HepG2 (cell line): ENCODE data around the gene EFCAB13. TPM values are rescaled to one million over a fixed set of nuclear protein-coding genes. Genes with fewer than 3 reads are reported as not detected.
A peak's percentile ranks its signal among the peaks of the same experiment; 100 is the strongest.

Source experiments
- ATAC-seq: fragments of 200-7000 bp; cut with Tn5 transposase; 3 replicates; pipeline ENCODE4 v1.9.1; 2020; ENCODE audit warnings: mild to moderate bottlenecking, moderate library complexity
- BruUV-seq: library from RNA; stranded (reverse); fragments of 400-500 nt; replicated peaks from 2 replicates; lab custom pipeline; 2021; lab: Mats Ljungman, UMichigan
- CTCF ChIA-PET: fragments of 300-600 bp; formaldehyde crosslinking; extraction: SDS; loops from one replicate; lab custom pipeline; 2021; ENCODE audit warnings: low total read pairs, inconsistent platforms, low intra/inter-chr PET ratio; lab: Yijun Ruan, JAX
- POLR2A ChIA-PET: fragments of 350-600 bp; sonication (Branson Sonifier 250); formaldehyde crosslinking; loops from one replicate; lab custom pipeline; 2020; ENCODE audit warnings: antibody characterized with exemption, inconsistent platforms; lab: Yijun Ruan, JAX
- DNase-seq: peaks from one replicate; pipeline ENCODE4 v3.0.0-alpha.2; 2015; ENCODE audit warnings: low spot score
- FAIRE-seq: peaks from 3 replicates; lab custom pipeline; 2011; peaks lifted over from hg19 to GRCh38; lab: Jason Lieb, UNC
- H2AFZ ChIP-seq: one replicate; pipeline ENCODE4 v1.6.1; 2011; ENCODE audit warnings: low read length, inconsistent platforms
- H3K27ac ChIP-seq: fragments of 300-600 bp; 3 replicates; pipeline ENCODE4 v1.8.0; 2011; ENCODE audit warnings: mixed run types, mild to moderate bottlenecking, mixed read lengths, low read length, inconsistent platforms; ENCODE audit not compliant: insufficient read depth; ENCODE audit errors: extremely low read length
- H3K27me3 ChIP-seq, 2 experiments: fragments of 200-600 bp in 1 of 2; 2 replicates in 1 of 2; 3 replicates in 1 of 2; pipeline versions ENCODE4 v1.6.0 to v1.8.0; 2011; ENCODE audit warnings: low read length in 2 of 2, mild to moderate bottlenecking in 2 of 2, moderate library complexity in 2 of 2, inconsistent platforms in 1 of 2; ENCODE audit not compliant: insufficient read depth in 2 of 2, control insufficient read depth in 1 of 2
- H3K36me3 ChIP-seq, 2 experiments: fragments of 200-600 bp in 1 of 2; replicated peaks in 1 of 2; 2 replicates in 1 of 2; 3 replicates in 1 of 2; pipeline versions ENCODE4 v1.5.1 to v1.8.0; 2011; ENCODE audit warnings: low read length in 2 of 2, inconsistent platforms in 1 of 2; ENCODE audit not compliant: insufficient read depth in 2 of 2, control insufficient read depth in 1 of 2
- H3K4me1 ChIP-seq: 2 replicates; pipeline ENCODE4 v1.5.1; 2012; ENCODE audit warnings: low read length, inconsistent platforms; ENCODE audit not compliant: insufficient read depth
- H3K4me2 ChIP-seq: 2 replicates; pipeline ENCODE4 v1.6.0; 2011; ENCODE audit warnings: low read depth, low read length, inconsistent platforms
- H3K4me3 ChIP-seq, 3 experiments: fragments of 200-600 bp in 1 of 3; sonication (generic), shearing (Covaris generic) in 1 of 3; replicated peaks in 1 of 3; 2 replicates each; pipeline ENCODE4 v1.5.1; 2011 to 2016; ENCODE audit warnings: low read length in 3 of 3, inconsistent platforms in 2 of 3, low read depth in 2 of 3, mild to moderate bottlenecking in 2 of 3, control low read depth in 1 of 3, mixed read lengths in 1 of 3; ENCODE audit not compliant: insufficient read depth in 1 of 3
- H3K79me2 ChIP-seq: one replicate; pipeline ENCODE4 v1.6.1; 2011; ENCODE audit warnings: low read length, inconsistent platforms; ENCODE audit not compliant: insufficient read depth
- H3K9ac ChIP-seq: 2 replicates; pipeline ENCODE4 v1.6.0; 2011; ENCODE audit warnings: mild to moderate bottlenecking, low read depth, low read length, inconsistent platforms; ENCODE audit not compliant: insufficient read depth
- H3K9me3 ChIP-seq: 2 replicates; pipeline ENCODE4 v1.5.1; 2012; ENCODE audit warnings: mild to moderate bottlenecking, low read length
- H4K20me1 ChIP-seq: 2 replicates; pipeline ENCODE4 v1.6.0; 2011; ENCODE audit warnings: inconsistent platforms, mild to moderate bottlenecking, low read length, moderate library complexity; ENCODE audit not compliant: insufficient read depth
- ARID3A ChIP-seq: IDR thresholded peaks from 2 replicates; pipeline ENCODE4 v1.6.1; 2012; ENCODE audit warnings: low read depth, low read length, improper control_type of control experiment
- ARID5B ChIP-seq: IDR thresholded peaks from 2 replicates; pipeline ENCODE4 v1.4.0; 2020; ENCODE audit warnings: mild to moderate bottlenecking, missing genetic modification reagents
- CBFB ChIP-seq: sonication (generic); formaldehyde crosslinking; IDR thresholded peaks from 2 replicates; pipeline ENCODE4 v1.4.0; 2020; ENCODE audit warnings: missing genetic modification reagents
- HNF4A ChIP-seq: sonication (generic); formaldehyde crosslinking; IDR thresholded peaks from 2 replicates; pipeline ENCODE4 v1.4.0; 2020; ENCODE audit warnings: missing genetic modification reagents
- NCOR1 ChIP-seq: fragments of 200-600 bp; sonication (generic); IDR thresholded peaks from 2 replicates; pipeline ENCODE4 v1.7.0; 2017; ENCODE audit warnings: antibody characterized with exemption, low read length, borderline replicate concordance
- PAXIP1 ChIP-seq: sonication (generic); formaldehyde crosslinking; conservative IDR thresholded peaks from 2 replicates; pipeline ENCODE4 v1.4.0; 2020; ENCODE audit warnings: mild to moderate bottlenecking, missing genetic modification reagents, moderate library complexity
- SOX6 ChIP-seq, 2 experiments: fragments of 450-650 bp in 1 of 2; sonication (generic) in 1 of 2; formaldehyde crosslinking in 1 of 2; IDR thresholded peaks; 2 replicates each; pipeline versions ENCODE4 v1.4.0 to v1.6.1; 2017 to 2020; ENCODE audit warnings: antibody characterized with exemption in 1 of 2, mild to moderate bottlenecking in 1 of 2, missing genetic modification reagents in 1 of 2
- ZBED4 ChIP-seq: sonication (generic); formaldehyde crosslinking; IDR thresholded peaks from 2 replicates; pipeline ENCODE4 v1.4.0; 2020; ENCODE audit warnings: missing genetic modification reagents, borderline replicate concordance
- WGBS: methylation state at CpG from one replicate; pipeline ENCODE4 v1.1.6; 2017; ENCODE audit warnings: low lambda C conversion rate; 5-methylcytosine and 5-hydroxymethylcytosine counted together
- in situ Hi-C: cut with HindIII; loops from 2 replicates; pipeline ENCODE4 v1.10.0; 2017; ENCODE audit warnings: low pct_unique_long_range_greater_than_20kb; ENCODE audit not compliant: extremely low pct_ligation_motif_present
- intact Hi-C: fragments of 100-400 bp; cut with micrococcal nuclease; formaldehyde crosslinking; loops from one replicate; pipeline ENCODE4 v1.10.0; 2022; ENCODE audit not compliant: unreplicated experiment
- polyA plus RNA-seq, 8 experiments: library from polyadenylated mRNA; depleted of rRNA in 3 of 8; stranded (reverse) in 7 of 8; unstranded in 1 of 8; fragments of >200 nt; fragmentation: Illumina TruSeq in 4 of 8; extraction: Trizol in 4 of 8; gene quantifications; 2 replicates each; pipeline versions ENCODE4 v1.2.1 to v1.2.3, GENCODE V29; 2011 to 2016; ENCODE audit warnings: low read depth in 4 of 8, missing spikeins in 1 of 8, mixed read lengths in 1 of 8; ENCODE audit not compliant: insufficient read depth in 1 of 8
- total RNA-seq, 5 experiments: library from RNA; depleted of rRNA; stranded (reverse); fragments of >200 nt; fragmentation: Illumina TruSeq; extraction: Trizol; gene quantifications; 2 replicates each; pipeline ENCODE4 v1.2.3, GENCODE V29; 2016; ENCODE audit warnings: low read depth in 1 of 5

The EFCAB13 gene
- total and polyA plus RNA-seq, 2 of the 13 experiments (the other 11 are each of a cell fraction or from before 2014, with no cell fraction given), result 0.22 to 0.71 TPM

GRCh38 chr17:47316311-47316710, 7.4 kb upstream of the EFCAB13 start:
- Histone ChIP-seq H3K9me3 (peaks cover 6% of the 10 kb centered on the region; the same call in 1 of the 2 replicates), H3K4me3 (no peak overlapping the region), H3K9ac (no peak overlapping the region)
- TF ChIP-seq ZBED4 (CRISPR knock-in tag) (no peak), PAXIP1 (CRISPR knock-in tag) (0 out of 2 replicates have a peak, but pooled peaks have one; percentile 34), SOX6 (IDR thresholded peaks at IDR 0.05) (no peak), SOX6 (CRISPR knock-in tag; IDR thresholded peaks at IDR 0.05) (no peak), HNF4A (CRISPR knock-in tag) (peak; percentile 46; the same call in 1 of the 2 replicates), CBFB (CRISPR knock-in tag) (no peak), NCOR1 (peak; percentile 67; the same call in 1 of the 2 replicates), ARID3A (peak; percentile 86), ARID5B (CRISPR knock-in tag) (peak; percentile 43)

More at GRCh38 chr17:47316311-47316710, 7.4 kb upstream of the EFCAB13 start:
- in situ Hi-C loops (loop anchor here (5.0 kb wide), 1 partner anchor 84 kb away; no protein-coding TSS in a partner anchor), intact Hi-C loops (loop anchor here (2.0 to 5.0 kb wide), 2 partner anchors 129 to 300 kb away; partner anchors contain the start of gene CDC27)
- peak; percentile 68 for DNase-seq
- Histone ChIP-seq H3K27ac (no peak overlapping the region), H2AFZ (no peak overlapping the region), H4K20me1 (no peaks in the 10 kb centered on the region), H3K27me3 (no peaks in the 10 kb centered on the region), H3K79me2 (no peaks in the 10 kb centered on the region), H3K36me3 (no peaks in the 10 kb centered on the region), H3K4me2 (0 out of 2 replicates have a peak overlapping the region, but pooled peaks have one; percentile 4), H3K4me1 (peaks cover 35% of the 10 kb centered on the region)
- peak; percentile 80 for ATAC-seq
- ChIA-PET POLR2A (no interaction called here), CTCF (interaction anchor here (1.2 to 2.5 kb wide), 2 partner anchors 62 to 86 kb away, joined by 3 to 65 read pairs; partner anchors contain the start of gene ITGB3)
- FAIRE-seq, result no peak
- WGBS, result 2% methylated on average over 3 of the region's 3 CpGs
- no TSS peak for BruUV-seq
